Spleen (tissue), 11 donors: Measurements from ENCODE around the gene PCF11. TPM values are rescaled to one million over a fixed set of nuclear protein-coding genes. Genes with fewer than 3 reads are reported as not detected.

ENCODE experiments used
- DNase-seq: peaks from one replicate; pipeline ENCODE4 v3.0.0-alpha.2; 2020
- H3K27ac ChIP-seq, 8 donors: fragments of 200-600 bp; sonication (generic) in 7 of 8; 1 replicate in 4 of 8; 2 replicates in 4 of 8; pipeline versions ENCODE4 v1.5.0 to v1.8.0; 2016 to 2021; ENCODE audit warnings: inconsistent platforms in 4 of 8, mild to moderate bottlenecking in 4 of 8, moderate library complexity in 1 of 8
- H3K27me3 ChIP-seq, 7 donors: fragments of 200-600 bp; sonication (generic) in 6 of 7; replicated peaks in 1 of 7; 1 replicate in 4 of 7; 2 replicates in 3 of 7; pipeline versions ENCODE4 v1.5.0 to v1.8.0; 2016 to 2021; ENCODE audit warnings: inconsistent platforms in 3 of 7, mild to moderate bottlenecking in 1 of 7
- H3K36me3 ChIP-seq, 6 donors: fragments of 200-600 bp; sonication (generic) in 5 of 6; 1 replicate in 4 of 6; 2 replicates in 2 of 6; pipeline versions ENCODE4 v1.5.0 to v1.8.0; 2016 to 2021; ENCODE audit warnings: inconsistent platforms in 2 of 6
- H3K4me1 ChIP-seq, 6 donors: fragments of 200-600 bp; sonication (generic) in 5 of 6; 1 replicate in 3 of 6; 2 replicates in 3 of 6; pipeline versions ENCODE4 v1.5.0 to v1.8.0; 2016 to 2021; ENCODE audit warnings: inconsistent platforms in 3 of 6
- H3K4me3 ChIP-seq, 8 donors: fragments of 200-600 bp; sonication (generic) in 7 of 8; 1 replicate in 4 of 8; 2 replicates in 4 of 8; pipeline versions ENCODE4 v1.5.0 to v1.8.0; 2016 to 2021; ENCODE audit warnings: inconsistent platforms in 4 of 8, mild to moderate bottlenecking in 4 of 8, moderate library complexity in 2 of 8
- H3K9me3 ChIP-seq, 8 donors: fragments of 200-600 bp; sonication (generic) in 7 of 8; 1 replicate in 4 of 8; 2 replicates in 4 of 8; pipeline versions ENCODE4 v1.5.0 to v1.8.0; 2016 to 2021; ENCODE audit warnings: inconsistent platforms in 4 of 8
- CTCF ChIP-seq, 11 experiments: fragments of 200-600 bp in 7 of 11; fragments of 450-650 bp in 4 of 11; sonication (generic) in 4 of 11; IDR thresholded peaks in 8 of 11; conservative IDR thresholded peaks in 3 of 11; 1 replicate in 7 of 11; 2 replicates in 4 of 11; pipeline versions ENCODE4 v1.4.0 to v1.8.0; 2016 to 2021; ENCODE audit warnings: antibody characterized with exemption in 11 of 11, inconsistent platforms in 4 of 11, mild to moderate bottlenecking in 1 of 11
- POLR2A ChIP-seq, 3 donors: fragments of 450-650 bp; IDR thresholded peaks; one replicate each; pipeline ENCODE4 v1.5.1; 2017; ENCODE audit warnings: antibody characterized with exemption in 3 of 3, mild to moderate bottlenecking in 1 of 3
- POLR2AphosphoS5 ChIP-seq, 3 donors: sonication (generic); formaldehyde crosslinking; IDR thresholded peaks; one replicate each; pipeline ENCODE4 v1.5.1; 2017; ENCODE audit warnings: antibody characterized with exemption in 3 of 3
- WGBS, 5 donors: extraction: QIAGEN DNeasy Blood & Tissue Kit in 3 of 5; methylation state at CpG; one replicate each; pipeline versions ENCODE4 v1.1.5 to v1.1.7; 2013 to 2018; 5-methylcytosine and 5-hydroxymethylcytosine counted together
- intact Hi-C: fragments of 100-400 bp; cut with DNase I; formaldehyde crosslinking; loops from one replicate; pipeline ENCODE4 v1.15.0; 2023; ENCODE audit warnings: low total_unique reads
- polyA plus RNA-seq, 3 donors: library from polyadenylated mRNA; stranded (reverse); fragments of 200-250 nt; gene quantifications; one replicate each; pipeline ENCODE4 v1.2.1, GENCODE V29; 2013
- total RNA-seq, 7 donors: library from RNA; depleted of rRNA in 3 of 7; stranded (reverse); fragments of >200 nt in 3 of 7; fragmentation: NEBNext Ultra II Directional in 4 of 7; extraction: Animal tissue kit (Norgen Biotek cat#: 25700) in 4 of 7; gene quantifications; one replicate each; pipeline versions ENCODE4 v1.1.0 to v1.2.1, GENCODE V29; 2016 to 2021
- donor health status: healthy with polysubstance abuse.
- donor health status: DM: no; HTN: no; CAD: no; lungs with moderate emphysema.
- donor health status: DM: no; HTN: no; CAD: no.
- donor health status: Bipolar disorder and iron deficiency.
- donor health status: healthy.
- donor health status: DM: no; HTN: no; CAD: no.
- donor health status: DM: yes; HTN: yes; CAD: no.

Gene PCF11
- total and polyA plus RNA-seq, 10 donors = 34.4 to 120 (median 88.7) TPM

- Histone ChIP-seq H3K27ac (peak overlapping the region; percentile 89 to 95 (median 92)), H3K36me3 (peaks cover 0 to 40% (median 24%) of the 10 kb centered on the region in 6 donors), H3K4me1 (peaks cover 11 to 63% (median 40%) of the 10 kb centered on the region in 6 donors), H3K27me3 (no peaks in the 10 kb centered on the region), H3K4me3 (peak overlapping the region; percentile 64 to 99 (median 89)), H3K9me3 (no peaks in the 10 kb centered on the region)
- intact Hi-C loops = loop anchor here (5.0 to 10.0 kb wide), 2 partner anchors 37 to 290 kb away; partner anchors contain the start of genes DDIAS, PCF11 and PRCP
- TF ChIP-seq CTCF (IDR thresholded peaks at IDR 0.05 in 8 of 11, conservative IDR thresholded peaks at IDR 0.05 in 3 of 11) (no peak), POLR2AphosphoS5 (IDR thresholded peaks at IDR 0.05) (peak; percentile 63 to 76 (median 74)), POLR2A (IDR thresholded peaks at IDR 0.05) (peak in 1 of 3 donors; percentile 12)
- WGBS, 5 donors = 1 to 4% (median 2%) methylated on average over 25 to 35 of the region's 35 CpGs
- DNase-seq = peak; percentile 93
Observed at GRCh38 chr11:83194281-83195142, 37.6 kb downstream of the PCF11 start.

- no peaks in the 10 kb centered on the region for H3K27me3 ChIP-seq
- no peak for DNase-seq
- intact Hi-C loops = loop anchor here (10.0 kb wide), 1 partner anchor 290 kb away; the partner anchor contains the start of genes DDIAS and PRCP
Observed at GRCh38 chr11:83195143-83195466, 38.2 kb downstream of the PCF11 start.

GRCh38 chr11:83195649-83196048 is 38.7 kb downstream of the PCF11 start:
- 95 to 98% (median 96%) methylated on average over 8 of the region's 8 CpGs for WGBS, 5 donors
- no peaks in the 10 kb centered on the region for H3K27me3 ChIP-seq

More at GRCh38 chr11:83195143-83195466, 38.2 kb downstream of the PCF11 start:
- H3K27ac ChIP-seq = peak overlapping the region; percentile 89 to 95 (median 92)
- H3K9me3 ChIP-seq = no peaks in the 10 kb centered on the region
- peak overlapping the region in 7 of 8 donors; percentile 81 to 99 (median 89) for H3K4me3 ChIP-seq
- no peak for TF ChIP-seq CTCF (IDR thresholded peaks at IDR 0.05 in 8 of 11, conservative IDR thresholded peaks at IDR 0.05 in 3 of 11)
- TF ChIP-seq POLR2A (IDR thresholded peaks at IDR 0.05) = no peak
- TF ChIP-seq POLR2AphosphoS5 (IDR thresholded peaks at IDR 0.05) = no peak
- 39 to 62% (median 53%) methylated on average over 4 of the region's 4 CpGs for WGBS, 5 donors
- peaks cover 11 to 63% (median 40%) of the 10 kb centered on the region in 6 donors for H3K4me1 ChIP-seq
- peaks cover 0 to 37% (median 18%) of the 10 kb centered on the region in 6 donors for H3K36me3 ChIP-seq

More at GRCh38 chr11:83195649-83196048, 38.7 kb downstream of the PCF11 start:
- no peak overlapping the region for H3K4me3 ChIP-seq
- peak overlapping the region in 2 of 8 donors; percentile 92 to 93 for H3K27ac ChIP-seq
- TF ChIP-seq CTCF (IDR thresholded peaks at IDR 0.05 in 8 of 11, conservative IDR thresholded peaks at IDR 0.05 in 3 of 11) (no peak), POLR2A (IDR thresholded peaks at IDR 0.05) (no peak)
- peaks cover 11 to 63% (median 40%) of the 10 kb centered on the region in 6 donors for H3K4me1 ChIP-seq
- intact Hi-C loops = loop anchor here (10.0 kb wide), 1 partner anchor 291 kb away; the partner anchor contains the start of genes DDIAS and PRCP
- DNase-seq = no peak
- peaks cover 0 to 37% (median 13%) of the 10 kb centered on the region in 6 donors for H3K36me3 ChIP-seq
- no peaks in the 10 kb centered on the region for H3K9me3 ChIP-seq
